Stomach (tissue), 9 donors: ENCODE measurements around the gene NPR2. TPM values are rescaled to one million over a fixed set of nuclear protein-coding genes. Genes with fewer than 3 reads are reported as not detected.

Experiments used
- DNase-seq, 2 donors: peaks; one replicate each; pipeline versions ENCODE4 v3.0.0 to v3.0.0-alpha.2; 2013 to 2019
- H3K27ac ChIP-seq, 5 donors: fragments of 200-600 bp in 4 of 5; sonication (generic) in 4 of 5; one replicate each; pipeline ENCODE4 v1.5.1; 2013 to 2019; ENCODE audit warnings: mild to moderate bottlenecking in 1 of 5, moderate library complexity in 1 of 5
- H3K27me3 ChIP-seq, 3 donors: fragments of 200-600 bp; sonication (generic); one replicate each; pipeline ENCODE4 v1.5.1; 2017 to 2019; ENCODE audit warnings: mixed run types in 1 of 3
- H3K36me3 ChIP-seq, 4 donors: fragments of 200-600 bp; sonication (generic); 1 replicate in 3 of 4; 2 replicates in 1 of 4; pipeline ENCODE4 v1.5.1; 2016 to 2019
- H3K4me1 ChIP-seq, 4 donors: fragments of 200-600 bp; sonication (generic); one replicate each; pipeline ENCODE4 v1.5.1; 2016 to 2019
- H3K4me3 ChIP-seq, 4 donors: fragments of 200-600 bp; sonication (generic) in 3 of 4; one replicate each; pipeline ENCODE4 v1.5.1; 2016 to 2019; ENCODE audit warnings: mild to moderate bottlenecking in 1 of 4
- H3K9me3 ChIP-seq, 4 donors: fragments of 200-600 bp; sonication (generic); one replicate each; pipeline ENCODE4 v1.5.1; 2016 to 2019
- EP300 ChIP-seq: sonication (generic); formaldehyde crosslinking; IDR thresholded peaks from one replicate; pipeline ENCODE4 v1.6.1; 2017; ENCODE audit warnings: antibody characterized with exemption
- POLR2A ChIP-seq, 4 donors: fragments of 450-650 bp; IDR thresholded peaks; one replicate each; pipeline ENCODE4 v1.6.1; 2016; ENCODE audit warnings: antibody characterized with exemption in 4 of 4, control low read depth in 2 of 4, mild to moderate bottlenecking in 1 of 4, moderate library complexity in 1 of 4
- POLR2AphosphoS5 ChIP-seq, 3 donors: sonication (generic); formaldehyde crosslinking; IDR thresholded peaks; one replicate each; pipeline ENCODE4 v1.6.1; 2016; ENCODE audit warnings: antibody characterized with exemption in 3 of 3
- WGBS, 5 donors: extraction: QIAGEN DNeasy Blood & Tissue Kit in 3 of 5; methylation state at CpG; one replicate each; pipeline versions ENCODE4 v1.1.5 to v1.1.7; 2013 to 2018; 5-methylcytosine and 5-hydroxymethylcytosine counted together
- intact Hi-C: fragments of 100-400 bp; cut with DNase I; formaldehyde crosslinking; loops from one replicate; pipeline ENCODE4 v1.15.1; 2023; ENCODE audit warnings: low total_unique reads
- polyA plus RNA-seq, 3 donors: library from polyadenylated mRNA; stranded (reverse); fragments of 200-250 nt; gene quantifications; one replicate each; pipeline ENCODE4 v1.2.3, GENCODE V29; 2013
- total RNA-seq, 5 donors: library from RNA; depleted of rRNA; stranded (reverse); fragments of >200 nt; gene quantifications; one replicate each; pipeline versions ENCODE4 v1.1.0 to v1.2.3, GENCODE V29; 2014 to 2016
- TF ChIP-seq, protein P1 (sequence below), 7 experiments: fragments of 450-650 bp in 4 of 7; fragments of 200-600 bp in 3 of 7; sonication (generic) in 3 of 7; IDR thresholded peaks; one replicate each; pipeline ENCODE4 v1.5.1; 2016 to 2019; ENCODE audit warnings: antibody characterized with exemption in 7 of 7, control low read depth in 2 of 7, mild to moderate bottlenecking in 1 of 7
- donor health status: healthy with polysubstance abuse.
- donor health status: Bipolar disorder and iron deficiency.
- donor health status: healthy.

NPR2 gene
- total and polyA plus RNA-seq, 8 donors = 3.1 to 75.5 (median 9.7) TPM

DNA sequence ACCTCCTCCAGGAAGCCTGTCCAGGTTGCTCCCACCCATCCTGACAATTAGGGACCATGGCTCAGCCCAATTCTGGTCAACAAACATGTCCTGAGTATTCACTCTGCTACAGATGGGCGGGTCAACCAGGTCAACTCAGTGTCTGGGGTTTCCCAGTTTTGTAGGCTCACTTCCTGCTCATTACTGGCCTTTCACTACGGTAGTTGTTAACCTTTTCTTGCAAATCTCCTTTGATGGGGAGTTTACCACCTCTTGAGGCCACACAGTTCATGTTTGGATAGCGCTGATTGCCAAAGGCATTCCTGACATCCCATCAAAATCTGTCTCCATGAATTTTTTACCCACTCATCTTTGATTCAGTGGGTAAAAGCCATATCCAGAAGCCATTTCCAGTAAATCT lies 51.4 kb downstream of the NPR2 start:
- WGBS, 5 donors = 74 to 93% (median 82%) methylated on average over 3 of the region's 3 CpGs
- Histone ChIP-seq H3K4me1 (peaks cover 34 to 54% (median 39%) of the 10 kb centered on the region in 4 donors), H3K27me3 (peaks cover 0 to 16% (median 0%) of the 10 kb centered on the region in 3 donors), H3K9me3 (no peaks in the 10 kb centered on the region), H3K27ac (peak overlapping the region in 1 of 5 donors; percentile 82), H3K4me3 (no peak overlapping the region), H3K36me3 (peaks cover 0 to 26% (median 15%) of the 10 kb centered on the region in 4 donors)
- intact Hi-C loops = no loop called here
- TF ChIP-seq, protein P1, sequence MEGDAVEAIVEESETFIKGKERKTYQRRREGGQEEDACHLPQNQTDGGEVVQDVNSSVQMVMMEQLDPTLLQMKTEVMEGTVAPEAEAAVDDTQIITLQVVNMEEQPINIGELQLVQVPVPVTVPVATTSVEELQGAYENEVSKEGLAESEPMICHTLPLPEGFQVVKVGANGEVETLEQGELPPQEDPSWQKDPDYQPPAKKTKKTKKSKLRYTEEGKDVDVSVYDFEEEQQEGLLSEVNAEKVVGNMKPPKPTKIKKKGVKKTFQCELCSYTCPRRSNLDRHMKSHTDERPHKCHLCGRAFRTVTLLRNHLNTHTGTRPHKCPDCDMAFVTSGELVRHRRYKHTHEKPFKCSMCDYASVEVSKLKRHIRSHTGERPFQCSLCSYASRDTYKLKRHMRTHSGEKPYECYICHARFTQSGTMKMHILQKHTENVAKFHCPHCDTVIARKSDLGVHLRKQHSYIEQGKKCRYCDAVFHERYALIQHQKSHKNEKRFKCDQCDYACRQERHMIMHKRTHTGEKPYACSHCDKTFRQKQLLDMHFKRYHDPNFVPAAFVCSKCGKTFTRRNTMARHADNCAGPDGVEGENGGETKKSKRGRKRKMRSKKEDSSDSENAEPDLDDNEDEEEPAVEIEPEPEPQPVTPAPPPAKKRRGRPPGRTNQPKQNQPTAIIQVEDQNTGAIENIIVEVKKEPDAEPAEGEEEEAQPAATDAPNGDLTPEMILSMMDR (IDR thresholded peaks at IDR 0.05) = no peak
- TF ChIP-seq EP300 (no peak), POLR2AphosphoS5 (IDR thresholded peaks at IDR 0.05) (no peak), POLR2A (IDR thresholded peaks at IDR 0.05) (no peak)
- DNase-seq = no peak

DNA sequence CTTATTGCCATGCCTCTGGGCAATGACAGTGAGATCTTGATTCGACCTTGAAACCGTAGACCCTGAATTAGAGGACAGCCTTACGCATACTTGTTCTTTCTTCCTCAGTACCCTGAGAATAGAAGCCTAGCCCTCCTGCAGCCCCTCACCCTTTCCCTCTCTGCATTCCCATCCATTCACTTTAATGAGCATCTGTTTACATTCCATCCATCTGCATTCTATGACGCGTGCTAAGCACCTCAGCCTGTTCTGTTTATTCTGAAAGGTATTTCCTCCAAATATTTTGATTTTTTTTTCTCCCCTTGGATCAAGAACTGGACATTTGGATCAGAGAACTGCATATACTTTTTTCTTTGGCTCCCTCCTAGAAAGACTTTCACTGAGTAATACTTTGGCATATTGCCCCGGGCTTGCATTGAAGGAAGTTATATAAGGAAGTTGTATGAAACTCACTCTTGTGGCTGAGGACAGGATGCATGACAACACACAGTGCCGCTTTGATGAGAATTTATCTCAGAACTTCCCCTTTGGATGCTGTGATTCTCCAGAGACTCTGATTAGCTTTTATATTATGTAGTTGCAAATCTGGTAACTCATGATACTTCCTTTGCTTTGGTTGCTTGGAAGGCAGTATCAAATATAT lies 53.4 kb downstream of the NPR2 start:
- Histone ChIP-seq H3K27ac (peak overlapping the region; percentile 70 to 82 (median 76)), H3K4me3 (no peak overlapping the region), H3K4me1 (peaks cover 34 to 56% (median 42%) of the 10 kb centered on the region in 4 donors), H3K9me3 (no peaks in the 10 kb centered on the region), H3K36me3 (peaks cover 0 to 31% (median 18%) of the 10 kb centered on the region in 4 donors), H3K27me3 (peaks cover 0 to 13% (median 0%) of the 10 kb centered on the region in 3 donors)
- intact Hi-C loops = no loop called here
- peak; percentile 64 to 93 for DNase-seq
- TF ChIP-seq EP300 (no peak), POLR2AphosphoS5 (IDR thresholded peaks at IDR 0.05) (peak; percentile 23 to 86 (median 25))
- WGBS, 5 donors = 16 to 25% (median 20%) methylated on average over 7 of the region's 7 CpGs

DNA sequence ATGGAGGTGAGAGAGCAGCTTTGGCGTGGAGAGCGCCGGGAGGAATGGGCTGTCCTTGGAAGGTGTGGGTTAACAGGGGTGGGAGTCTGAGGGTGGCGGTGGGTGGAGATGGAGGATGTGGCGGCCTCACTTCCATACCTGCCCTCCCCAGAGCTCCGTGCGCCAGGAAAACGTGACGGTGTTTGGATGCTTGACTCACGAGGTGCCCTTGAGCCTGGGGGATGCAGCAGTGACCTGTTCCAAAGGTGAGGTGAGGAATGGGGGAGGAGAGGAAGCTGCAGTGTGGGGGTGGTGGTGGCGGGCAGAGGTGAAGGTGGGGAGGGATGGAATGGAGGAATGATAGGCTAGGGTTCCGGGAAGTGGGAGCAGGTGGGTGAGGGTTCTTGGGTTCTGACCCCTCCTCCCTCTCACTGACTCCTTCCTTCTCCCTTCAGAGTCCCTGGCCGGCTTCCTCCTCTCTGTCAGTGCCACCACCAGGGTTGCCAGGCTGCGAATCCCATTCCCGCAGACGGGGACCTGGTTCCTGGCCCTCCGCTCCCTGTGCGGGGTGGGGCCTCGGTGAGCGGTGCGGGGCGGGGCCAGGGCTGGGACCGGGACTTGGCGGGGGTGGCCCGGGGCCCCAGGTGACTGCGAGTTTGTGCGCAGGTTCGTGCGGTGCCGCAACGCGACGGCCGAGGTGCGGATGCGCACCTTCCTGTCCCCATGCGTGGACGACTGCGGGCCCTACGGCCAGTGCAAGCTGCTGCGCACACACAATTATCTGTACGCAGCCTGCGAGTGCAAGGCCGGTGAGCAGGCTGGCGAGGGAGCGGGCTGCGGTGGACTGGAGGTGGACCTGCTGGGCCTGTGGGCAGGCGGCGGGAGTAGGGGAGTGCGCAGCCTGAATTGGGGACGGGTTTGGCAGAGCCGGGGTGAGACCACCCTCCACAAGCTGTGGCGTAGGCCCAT lies 54.7 kb downstream of the NPR2 start:
- intact Hi-C loops = no loop called here
- H3K27me3 ChIP-seq = peaks cover 0 to 7% (median 0%) of the 10 kb centered on the region in 3 donors
- TF ChIP-seq, protein P1 (IDR thresholded peaks at IDR 0.05) = no peak
- TF ChIP-seq EP300 = no peak
- TF ChIP-seq POLR2A (IDR thresholded peaks at IDR 0.05) = no peak
- no peak for TF ChIP-seq POLR2AphosphoS5 (IDR thresholded peaks at IDR 0.05)
- peaks cover 0 to 31% (median 18%) of the 10 kb centered on the region in 4 donors for H3K36me3 ChIP-seq
- peaks cover 34 to 56% (median 42%) of the 10 kb centered on the region in 4 donors for H3K4me1 ChIP-seq
- peak overlapping the region in 3 of 4 donors; percentile 5 to 16 (median 13) for H3K4me3 ChIP-seq
- peak in 1 of 2 donors; percentile 81 for DNase-seq
- H3K9me3 ChIP-seq = no peaks in the 10 kb centered on the region
- WGBS, 5 donors = 43 to 70% (median 49%) methylated on average over 22 to 53 of the region's 53 CpGs
- H3K27ac ChIP-seq = peak overlapping the region; percentile 4 to 82 (median 76)

DNA sequence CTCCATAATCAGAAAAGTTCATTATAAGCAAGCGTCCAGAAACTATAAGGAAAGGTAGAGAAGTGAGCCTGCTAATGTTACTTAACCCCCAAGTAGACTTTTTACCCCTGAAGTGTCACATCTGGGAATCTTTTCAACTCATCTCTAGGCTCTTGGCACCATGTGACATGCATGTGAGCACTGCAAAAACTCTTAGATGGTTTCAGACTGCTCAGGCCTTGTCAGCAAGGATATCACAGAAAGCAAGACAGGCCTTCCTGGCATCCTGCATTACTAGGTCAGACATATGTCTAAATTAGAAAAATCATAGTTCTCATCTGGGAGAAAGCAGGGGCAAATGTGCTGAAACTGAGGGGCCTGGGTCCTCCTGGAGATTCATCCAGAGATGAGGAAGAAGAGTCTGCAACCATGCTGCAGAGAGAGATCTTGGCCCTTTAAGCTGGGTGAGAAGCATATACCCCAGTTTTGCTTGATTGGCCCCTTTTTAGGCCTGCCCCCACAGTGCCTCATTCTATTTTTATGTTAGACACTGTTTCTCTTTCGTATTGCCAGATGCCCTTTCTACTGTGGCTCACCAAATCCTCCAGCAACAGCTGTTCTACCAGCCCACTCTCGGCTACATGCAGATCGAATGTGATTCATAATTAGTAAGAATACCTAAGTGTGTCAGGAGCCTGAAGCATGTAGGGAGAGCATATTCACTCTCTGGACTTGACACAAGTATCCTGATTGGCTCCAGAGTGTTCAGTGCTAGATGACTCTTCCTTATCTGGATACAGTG lies 56.6 kb downstream of the NPR2 start:
- 73 to 87% (median 80%) methylated on average over 4 of the region's 4 CpGs for WGBS, 5 donors
- Histone ChIP-seq H3K9me3 (no peaks in the 10 kb centered on the region), H3K4me1 (peaks cover 34 to 50% (median 42%) of the 10 kb centered on the region in 4 donors), H3K27ac (peak overlapping the region in 4 of 5 donors; percentile 13 to 61 (median 37)), H3K36me3 (peaks cover 0 to 27% (median 21%) of the 10 kb centered on the region in 4 donors), H3K27me3 (peaks cover 0 to 17% (median 0%) of the 10 kb centered on the region in 3 donors), H3K4me3 (no peak overlapping the region)
- TF ChIP-seq, protein P1 (IDR thresholded peaks at IDR 0.05) = no peak
- TF ChIP-seq EP300 (no peak), POLR2A (IDR thresholded peaks at IDR 0.05) (no peak), POLR2AphosphoS5 (IDR thresholded peaks at IDR 0.05) (peak in 1 of 3 donors; percentile 44)
- intact Hi-C loops = no loop called here
- peak in 1 of 2 donors; percentile 44 for DNase-seq
